HL-60 (cell line): ENCODE results near the gene PLD6.

ENCODE experiments used
- CTCF ChIP-seq: IDR thresholded peaks from one replicate; pipeline ENCODE4 v1.5.1; 2011; ENCODE audit warnings: low read length, control low read depth, inconsistent platforms; ENCODE audit not compliant: insufficient read depth
- POLR2AphosphoS5 ChIP-seq: IDR thresholded peaks from 2 replicates; pipeline ENCODE4 v1.6.1; 2012; ENCODE audit warnings: low read depth
- REST ChIP-seq: IDR thresholded peaks from 2 replicates; pipeline ENCODE4 v1.6.1; 2012; ENCODE audit warnings: low read depth; ENCODE audit not compliant: insufficient replicate concordance

GRCh38 chr17:17242246-17242645 is 36.1 kb upstream of the PLD6 start:
- TF ChIP-seq CTCF (no peak), REST (no peak), POLR2AphosphoS5 (no peak)
